Ectodermal cell (in vitro differentiated cells): ENCODE measurements around the gene STAT2. TPM values are rescaled to one million over a fixed set of nuclear protein-coding genes. Genes with fewer than 3 reads are reported as not detected.
"Not testable (repeated sequence)": the region's sequence is repeated elsewhere in the genome, so short reads cannot be mapped to it uniquely, and the experiment has no call there.

ENCODE experiments used
- H3K27ac ChIP-seq: 2 replicates; pipeline ENCODE4 v1.7.0; 2013; ENCODE audit warnings: mild to moderate bottlenecking, low read depth, low read length; ENCODE audit not compliant: insufficient read depth, poor library complexity, severe bottlenecking
- H3K27me3 ChIP-seq: 2 replicates; pipeline ENCODE4 v1.7.0; 2013; ENCODE audit warnings: mild to moderate bottlenecking, low read length; ENCODE audit not compliant: insufficient read depth, control insufficient read depth, poor library complexity, severe bottlenecking
- H3K36me3 ChIP-seq: one replicate; pipeline ENCODE4 v1.7.0; 2013; ENCODE audit warnings: low read length; ENCODE audit not compliant: control insufficient read depth, insufficient read depth
- H3K4me1 ChIP-seq: one replicate; pipeline ENCODE4 v1.7.0; 2013; ENCODE audit warnings: low read length; ENCODE audit not compliant: control insufficient read depth, insufficient read depth
- H3K4me3 ChIP-seq: 2 replicates; pipeline ENCODE4 v1.7.0; 2013; ENCODE audit warnings: low read depth, low read length, control low read depth; ENCODE audit not compliant: insufficient read depth
- H3K9me3 ChIP-seq: 2 replicates; pipeline ENCODE4 v1.7.0; 2013; ENCODE audit warnings: mild to moderate bottlenecking, low read length, moderate library complexity; ENCODE audit not compliant: control insufficient read depth
- WGBS, 2 experiments: methylation state at CpG; one replicate each; pipeline ENCODE4 v1.1.7; 2013; ENCODE audit warnings: missing lambda C conversion rate in 2 of 2; 5-methylcytosine and 5-hydroxymethylcytosine counted together
- polyA plus RNA-seq, 4 experiments: library from polyadenylated mRNA; stranded (reverse); fragments of 50-300 nt; gene quantifications; one replicate each; pipeline ENCODE4 v1.2.3, GENCODE V29; 2013

Gene STAT2
- polyA plus RNA-seq (2013, experiment 1 of 4) = 77.9 TPM
- 90.8 TPM for polyA plus RNA-seq (2013, experiment 2 of 4)
- polyA plus RNA-seq (2013, experiment 3 of 4) = 60.5 TPM
- polyA plus RNA-seq (2013, experiment 4 of 4) = 69.2 TPM

DNA sequence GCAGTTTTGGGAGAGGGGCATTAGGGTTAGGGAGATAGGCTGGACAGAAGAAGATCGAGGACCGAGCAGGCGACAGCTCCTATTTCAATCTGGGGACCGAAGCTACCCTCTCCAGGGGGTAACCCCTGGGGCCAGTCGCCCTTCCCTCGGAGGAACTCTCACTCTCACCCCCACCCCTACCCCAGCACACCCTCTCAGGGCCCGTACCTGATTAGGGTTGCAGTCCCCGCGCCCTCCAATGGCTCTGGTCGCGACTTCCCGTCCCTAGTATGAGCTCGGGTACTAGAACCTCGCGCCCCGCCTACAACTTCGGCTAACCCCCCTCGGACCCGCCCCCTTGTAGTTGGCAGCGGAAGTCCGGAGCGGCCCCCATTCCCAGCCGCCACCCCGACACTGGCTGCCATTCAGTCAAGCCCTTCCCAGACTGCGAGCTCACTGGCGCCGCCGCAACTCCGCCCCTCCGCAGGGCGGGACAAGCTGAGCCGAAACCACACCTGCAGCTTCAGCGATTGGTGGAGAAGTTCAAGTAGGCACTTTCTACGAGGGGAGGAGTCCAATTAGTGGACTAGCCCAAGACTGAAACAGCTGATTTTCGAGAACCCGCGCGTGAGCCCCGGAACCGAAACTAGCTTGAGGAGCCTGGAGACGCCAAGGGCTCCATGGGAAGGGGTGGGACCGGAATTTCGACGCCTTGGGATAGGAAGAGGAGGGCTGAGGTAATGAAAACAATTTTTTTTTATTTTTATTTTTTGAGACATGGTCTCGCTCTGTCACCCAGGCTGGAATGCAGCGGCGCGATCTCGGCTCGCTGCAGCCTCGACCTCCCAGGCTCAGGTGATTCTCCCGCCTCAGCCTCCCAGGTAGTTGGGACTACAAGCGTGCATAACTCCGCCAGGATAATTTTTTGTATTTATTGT, at the start of gene STAT2:
Gene STAT2 (minus strand): TSS at position 257 of the 917 bp plus-strand sequence. CDS start 3,536 bp downstream, outside the sequence.
- H3K4me1 ChIP-seq = peaks cover 9% of the 10 kb centered on the region
- H3K9me3 ChIP-seq = no peaks in the 10 kb centered on the region
- H3K4me3 ChIP-seq = peak within 1 kb of the TSS; percentile 69
- H3K27ac ChIP-seq = no peak within 1 kb of the TSS
- H3K27me3 ChIP-seq = peaks cover 12% of the 10 kb centered on the region
- WGBS, 2 experiments = 0% methylated on average over 54 of the region's 54 CpGs
- H3K36me3 ChIP-seq = peaks cover 12% of the 10 kb centered on the region

GRCh38 chr12:56408799-56409417, 49.0 kb upstream of the STAT2 start:
- Histone ChIP-seq H3K4me1 (peaks cover 7% of the 10 kb centered on the region), H3K36me3 (no peaks in the 10 kb centered on the region), H3K4me3 (no peak overlapping the region), H3K27ac (no peak overlapping the region), H3K27me3 (no peaks in the 10 kb centered on the region), H3K9me3 (no peaks in the 10 kb centered on the region)
- 91 to 92% methylated on average over 4 to 5 of the region's 5 CpGs for WGBS, 2 experiments

DNA sequence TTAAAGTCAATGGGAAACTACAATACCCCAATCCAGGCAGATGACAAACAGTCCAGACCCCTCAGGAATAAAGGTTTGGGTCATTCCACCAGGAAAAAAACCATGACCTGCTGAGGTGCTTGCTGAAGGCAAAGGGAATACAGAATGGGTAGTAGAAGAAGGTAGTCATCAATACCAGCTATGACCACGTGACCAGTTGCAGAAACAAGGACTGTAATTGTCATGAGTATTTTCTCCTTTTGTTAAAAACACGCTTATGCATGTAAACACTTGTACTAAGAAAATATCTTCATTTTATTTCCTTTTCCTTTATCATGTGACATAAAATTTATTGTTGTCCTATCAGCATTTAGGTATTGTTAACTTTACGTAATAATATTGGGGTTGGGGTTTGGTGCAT, 44.3 kb upstream of the STAT2 start:
- WGBS, 2 experiments = 91 to 94% methylated on average over 1 to 3 of the region's 3 CpGs
- not testable (repeated sequence) for H3K9me3 ChIP-seq

DNA sequence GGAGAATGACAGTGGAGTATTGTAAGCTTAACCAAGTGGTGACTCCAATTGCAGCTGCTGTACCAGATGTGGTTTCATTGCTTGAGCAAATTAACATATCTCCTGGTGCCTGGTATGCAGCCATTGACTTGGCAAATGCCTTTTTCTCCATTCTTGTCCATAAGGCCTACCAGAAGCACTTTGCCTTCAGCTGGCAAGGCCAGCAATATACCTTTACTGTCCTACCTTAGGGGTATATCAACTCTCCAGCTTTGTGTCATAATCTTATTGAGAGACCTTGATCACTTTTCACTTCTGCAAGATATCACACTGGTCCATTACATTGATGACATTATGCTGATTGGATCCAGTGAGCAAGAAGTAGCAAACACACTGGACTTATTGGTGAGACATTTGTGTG, 41.7 kb upstream of the STAT2 start:
- H3K27ac ChIP-seq, H3K9me3 ChIP-seq, H3K4me1 ChIP-seq, H3K4me3 ChIP-seq, H3K27me3 ChIP-seq, H3K36me3 ChIP-seq: not testable (repeated sequence)

More for the DNA sequence above, 44.3 kb upstream of the STAT2 start:
- H3K4me3 ChIP-seq, H3K36me3 ChIP-seq, H3K27me3 ChIP-seq, H3K4me1 ChIP-seq, H3K27ac ChIP-seq: not testable (repeated sequence)

GRCh38 chr12:56401125-56401524, 41.2 kb upstream of the STAT2 start:
- not testable (repeated sequence) for H3K36me3 ChIP-seq, H3K4me3 ChIP-seq, H3K4me1 ChIP-seq, H3K27me3 ChIP-seq, H3K9me3 ChIP-seq, H3K27ac ChIP-seq
- 100% methylated on average over 1 of the region's 3 CpGs for WGBS, 2 experiments

GRCh38 chr12:56399466-56399865, 39.6 kb upstream of the STAT2 start:
- H3K9me3 ChIP-seq, H3K36me3 ChIP-seq, H3K4me1 ChIP-seq, H3K27ac ChIP-seq, H3K27me3 ChIP-seq, H3K4me3 ChIP-seq: not testable (repeated sequence)
- 96 to 100% methylated on average over 2 to 3 of the region's 3 CpGs for WGBS, 2 experiments

GRCh38 chr12:56398324-56398723, 38.4 kb upstream of the STAT2 start:
- Histone ChIP-seq H3K36me3 (no peaks in the 10 kb centered on the region), H3K27me3 (no peaks in the 10 kb centered on the region), H3K4me3 (no peak overlapping the region), H3K27ac (no peak overlapping the region), H3K9me3 (peaks cover 2% of the 10 kb centered on the region), H3K4me1 (no peaks in the 10 kb centered on the region)

DNA sequence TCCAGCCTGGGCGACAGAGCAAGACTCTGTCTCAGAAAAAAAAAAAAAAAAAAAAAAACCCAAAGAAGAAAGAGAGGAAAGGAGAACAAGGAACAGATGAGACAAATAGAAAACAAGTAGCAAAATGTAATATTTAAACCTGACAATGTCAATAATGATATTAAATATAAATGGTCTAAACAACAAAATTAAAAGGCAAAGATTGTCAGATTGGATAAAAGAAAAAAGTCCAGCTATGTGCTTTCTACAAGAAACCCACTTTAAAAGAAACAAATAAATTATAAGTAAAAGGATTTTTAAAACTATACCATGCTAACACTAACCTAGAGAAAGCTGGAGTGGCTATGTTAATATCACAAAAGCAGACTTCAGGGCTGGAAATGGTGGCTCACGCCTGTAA, 32.4 kb upstream of the STAT2 start:
- Histone ChIP-seq H3K4me3 (no peak overlapping the region), H3K9me3 (peaks cover 2% of the 10 kb centered on the region), H3K27me3 (no peaks in the 10 kb centered on the region), H3K27ac (no peak overlapping the region), H3K36me3 (no peaks in the 10 kb centered on the region), H3K4me1 (peaks cover under 1% of the 10 kb centered on the region)
- 88 to 98% methylated on average over 1 to 2 of the region's 2 CpGs for WGBS, 2 experiments

- Histone ChIP-seq H3K27ac (no peak overlapping the region), H3K27me3 (no peaks in the 10 kb centered on the region), H3K9me3 (no peaks in the 10 kb centered on the region), H3K36me3 (no peaks in the 10 kb centered on the region), H3K4me1 (peaks cover 4% of the 10 kb centered on the region), H3K4me3 (no peak overlapping the region)
- WGBS, 2 experiments = 90% methylated on average over 1 of the region's 1 CpG
Measured at GRCh38 chr12:56391721-56392120, 31.8 kb upstream of the STAT2 start.

DNA sequence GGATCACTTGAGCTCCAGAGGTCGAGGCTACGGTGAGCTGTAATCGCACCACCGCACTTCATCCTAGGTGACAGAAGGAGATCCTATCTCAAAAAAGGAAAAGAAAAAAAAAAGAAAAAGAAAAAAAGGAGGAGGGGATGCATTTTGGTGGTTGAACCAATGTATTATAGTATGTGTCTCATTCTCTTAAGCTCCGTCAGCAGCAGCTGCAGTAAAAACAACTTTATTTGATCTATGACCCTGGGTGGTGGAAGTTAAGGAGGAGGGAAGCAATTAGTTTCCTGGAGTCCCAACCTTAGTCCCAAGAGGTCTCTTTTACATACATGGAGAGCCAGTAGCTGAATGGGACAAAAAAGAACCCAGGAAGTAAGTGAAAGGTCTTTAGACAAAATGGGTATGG, 29.5 kb upstream of the STAT2 start:
- 86 to 89% methylated on average over 5 of the region's 5 CpGs for WGBS, 2 experiments
- no peaks in the 10 kb centered on the region for H3K27me3 ChIP-seq
- no peak overlapping the region for H3K4me3 ChIP-seq
- H3K4me1 ChIP-seq = peaks cover 4% of the 10 kb centered on the region
- no peaks in the 10 kb centered on the region for H3K36me3 ChIP-seq
- H3K27ac ChIP-seq = no peak overlapping the region
- H3K9me3 ChIP-seq = no peaks in the 10 kb centered on the region
